ENCODE results near the gene TMEM242.
A peak's percentile ranks its signal among the peaks of the same experiment; 100 is the strongest.

The TMEM242 gene

DNA sequence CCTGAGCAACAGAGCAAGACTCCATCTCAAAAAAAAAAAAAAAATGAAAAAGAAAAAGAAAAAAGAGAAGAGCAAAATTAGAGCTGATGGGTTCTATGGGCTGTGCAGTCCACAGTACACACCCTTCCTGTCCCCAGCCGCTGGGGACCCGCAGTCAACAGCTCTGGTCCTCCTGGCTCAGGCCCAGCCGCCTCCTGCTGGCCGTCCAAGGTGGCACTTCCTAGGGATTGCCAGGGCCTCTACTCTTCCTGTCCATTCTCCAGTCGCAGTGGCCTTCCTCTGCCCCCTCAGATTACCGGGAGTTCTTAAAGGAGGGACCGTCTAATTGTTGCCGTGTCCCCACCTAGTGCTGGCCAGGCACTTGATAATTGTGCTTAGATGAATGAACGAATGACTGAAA lies 41.7 kb downstream of the TMEM242 start:
- TF ChIP-seq Cebpa-rat (IDR thresholded peaks at IDR 0.05) = no peak
- Histone ChIP-seq H3K9me3 (replicated peaks in 1 of 11) (no peaks in the 10 kb centered on the region), H3K4me3 (no peak overlapping the region), H3K36me3 (no peaks in the 10 kb centered on the region), H4K20me1 (peaks cover 0 to 11% (median 0%) of the 10 kb centered on the region in 11 experiments; a peak in 1 of 22 replicates), H3K27me3 (no peaks in the 10 kb centered on the region), H3K27ac (no peak overlapping the region), H3K9ac (no peak overlapping the region), H3K4me2 (no peak overlapping the region), H3K4me1 (peaks cover 0 to 16% (median 11%) of the 10 kb centered on the region in 10 experiments; a peak in 13 of 20 replicates)

DNA sequence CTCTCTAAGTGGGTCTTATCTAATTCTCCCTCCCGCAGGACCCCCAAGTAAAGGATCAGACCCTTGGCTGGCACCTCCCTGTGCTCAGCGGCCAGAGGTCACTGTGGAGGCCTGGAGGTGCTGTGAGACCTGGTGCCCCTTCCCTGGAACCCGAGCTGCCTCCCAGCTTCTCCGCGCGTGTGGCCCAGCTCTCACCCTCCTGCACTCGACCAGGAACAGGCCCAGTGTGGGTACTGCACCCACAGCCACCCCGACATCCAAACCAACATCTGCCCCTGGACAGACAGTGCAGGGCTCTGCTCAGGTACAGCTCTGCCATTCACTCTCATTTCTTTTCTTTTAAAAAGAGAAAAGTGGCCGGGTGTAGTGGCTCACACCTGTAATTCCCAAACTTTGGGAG lies 42.4 kb downstream of the TMEM242 start:
- Histone ChIP-seq H3K4me3 (no peak overlapping the region), H3K4me1 (peaks cover 0 to 17% (median 13%) of the 10 kb centered on the region in 10 experiments; a peak in 13 of 20 replicates), H3K36me3 (no peaks in the 10 kb centered on the region), H3K27me3 (no peaks in the 10 kb centered on the region), H3K9ac (no peak overlapping the region), H3K27ac (no peak overlapping the region), H3K4me2 (no peak overlapping the region), H3K9me3 (replicated peaks in 1 of 11) (no peaks in the 10 kb centered on the region), H4K20me1 (peaks cover 0 to 11% (median 0%) of the 10 kb centered on the region in 11 experiments; a peak in 1 of 22 replicates)
- no peak for TF ChIP-seq Cebpa-rat (IDR thresholded peaks at IDR 0.05)

DNA sequence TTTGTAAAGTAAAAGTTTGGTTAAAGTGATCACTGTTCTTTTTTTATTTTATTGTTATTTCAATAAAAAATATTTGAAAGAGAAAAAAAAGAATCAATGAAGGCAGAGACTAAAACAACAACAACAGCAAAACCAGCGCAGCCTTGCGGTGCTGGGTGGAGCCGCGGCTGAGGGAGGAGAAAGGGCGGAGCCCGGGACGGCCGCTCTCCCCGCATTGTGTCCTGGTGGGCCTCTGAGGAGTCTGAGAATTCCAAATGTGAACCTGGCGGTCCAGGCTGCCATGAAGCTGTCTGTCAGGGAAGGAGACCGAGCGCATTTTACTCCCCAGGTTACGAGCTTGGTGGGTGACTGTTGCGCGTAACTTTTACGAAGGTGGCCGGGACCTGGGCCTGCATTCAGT lies 43.2 kb downstream of the TMEM242 start:
- peaks cover 0 to 5% (median 0%) of the 10 kb centered on the region in 11 experiments; a peak in 2 of 22 replicates for H3K27me3 ChIP-seq
- no peak overlapping the region for H3K4me2 ChIP-seq
- H4K20me1 ChIP-seq = peaks cover 0 to 11% (median 0%) of the 10 kb centered on the region in 11 experiments; a peak in 1 of 22 replicates
- H3K4me3 ChIP-seq = no peak overlapping the region
- H3K36me3 ChIP-seq = no peaks in the 10 kb centered on the region
- no peaks in the 10 kb centered on the region for H3K9me3 ChIP-seq (replicated peaks in 1 of 11)
- peaks cover 0 to 25% (median 17%) of the 10 kb centered on the region in 10 experiments; a peak in 15 of 20 replicates for H3K4me1 ChIP-seq
- no peak for TF ChIP-seq Cebpa-rat (IDR thresholded peaks at IDR 0.05)
- no peak overlapping the region for H3K27ac ChIP-seq
- no peak overlapping the region for H3K9ac ChIP-seq

DNA sequence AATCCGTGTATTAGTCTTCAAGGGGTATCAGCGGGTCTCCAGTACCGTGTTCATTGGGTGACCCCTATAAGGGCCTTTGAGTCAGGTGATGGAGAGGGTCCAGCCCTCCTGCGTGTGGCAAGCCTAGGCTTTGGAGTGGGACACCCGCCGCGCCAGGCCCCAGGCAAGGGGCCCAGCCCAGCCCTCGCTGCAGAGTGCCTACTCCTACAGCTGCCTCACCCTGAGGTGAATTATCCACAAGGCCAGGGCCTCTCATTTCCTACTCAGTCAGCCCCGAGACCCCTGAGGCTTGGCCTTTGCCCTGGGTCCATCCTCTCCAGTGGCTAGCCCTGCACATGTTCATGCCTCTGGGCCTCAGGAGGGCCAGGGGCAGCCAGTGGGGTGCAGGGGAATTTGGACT lies 45.1 kb downstream of the TMEM242 start:
- no peak for TF ChIP-seq Cebpa-rat (IDR thresholded peaks at IDR 0.05)
- no peaks in the 10 kb centered on the region for H3K9me3 ChIP-seq (replicated peaks in 1 of 11)
- no peak overlapping the region for H3K4me3 ChIP-seq
- H3K4me1 ChIP-seq = peaks cover 7 to 40% (median 30%) of the 10 kb centered on the region in 10 experiments; a peak in 18 of 20 replicates
- H3K27me3 ChIP-seq = peaks cover 0 to 6% (median 0%) of the 10 kb centered on the region in 11 experiments; a peak in 2 of 22 replicates
- H3K27ac ChIP-seq = no peak overlapping the region
- no peaks in the 10 kb centered on the region for H3K36me3 ChIP-seq
- no peak overlapping the region for H3K9ac ChIP-seq
- H3K4me2 ChIP-seq = no peak overlapping the region
- no peaks in the 10 kb centered on the region for H4K20me1 ChIP-seq

DNA sequence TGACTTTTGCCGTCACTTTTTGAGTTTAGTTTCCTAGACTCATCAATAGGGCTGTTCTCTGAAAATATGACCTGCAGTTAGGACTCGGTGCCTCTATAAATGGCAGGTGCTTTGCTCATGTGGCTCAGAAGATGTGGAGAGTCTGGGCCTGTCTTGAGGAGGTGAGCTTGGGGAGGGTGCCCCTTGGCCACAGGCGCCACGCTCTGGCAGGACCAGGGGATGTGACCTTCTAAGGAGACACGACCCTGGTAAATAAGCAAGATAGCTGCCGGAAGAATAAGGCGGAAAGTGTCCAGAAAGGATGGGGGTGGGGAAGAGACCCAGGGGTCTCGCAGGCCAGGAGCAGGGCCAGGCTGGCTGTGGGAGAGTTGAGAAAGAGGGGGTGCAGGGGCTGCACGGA lies 46.6 kb downstream of the TMEM242 start:
- H3K27ac ChIP-seq = no peak overlapping the region
- peak overlapping the region in 9 of 11 experiments; percentile 3 to 87 (median 30); a peak in 14 of 22 replicates for H3K4me2 ChIP-seq
- peaks cover 0 to 6% (median 0%) of the 10 kb centered on the region in 11 experiments; a peak in 2 of 22 replicates for H3K27me3 ChIP-seq
- H4K20me1 ChIP-seq = no peaks in the 10 kb centered on the region
- no peak overlapping the region for H3K4me3 ChIP-seq
- H3K9me3 ChIP-seq (replicated peaks in 1 of 11) = no peaks in the 10 kb centered on the region
- no peak for TF ChIP-seq Cebpa-rat (IDR thresholded peaks at IDR 0.05)
- H3K4me1 ChIP-seq = peaks cover 7 to 51% (median 32%) of the 10 kb centered on the region in 10 experiments; a peak in 18 of 20 replicates
- H3K9ac ChIP-seq = no peak overlapping the region
- no peaks in the 10 kb centered on the region for H3K36me3 ChIP-seq

DNA sequence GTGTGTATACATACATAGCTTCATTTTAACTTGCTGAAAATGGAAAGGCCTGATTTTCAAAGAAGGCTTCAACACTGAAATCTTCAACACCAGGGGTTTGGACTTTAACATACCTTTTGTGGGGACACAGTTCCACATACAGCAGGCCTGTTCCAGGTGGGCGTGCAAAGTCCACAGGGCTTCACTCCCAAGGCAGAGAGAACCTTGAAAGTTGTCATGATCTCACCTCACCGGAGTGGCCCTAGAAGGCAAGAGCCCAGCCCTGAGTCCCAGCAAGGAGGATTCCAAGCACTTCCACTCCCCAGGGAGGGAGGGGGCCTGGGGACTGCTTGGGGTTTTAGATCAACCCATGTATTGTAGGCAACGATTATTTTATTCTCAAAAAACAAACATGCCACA lies 47.2 kb downstream of the TMEM242 start:
- no peak overlapping the region for H3K27ac ChIP-seq
- peaks cover 7 to 51% (median 32%) of the 10 kb centered on the region in 10 experiments; a peak in 18 of 20 replicates for H3K4me1 ChIP-seq
- no peak overlapping the region for H3K4me3 ChIP-seq

DNA sequence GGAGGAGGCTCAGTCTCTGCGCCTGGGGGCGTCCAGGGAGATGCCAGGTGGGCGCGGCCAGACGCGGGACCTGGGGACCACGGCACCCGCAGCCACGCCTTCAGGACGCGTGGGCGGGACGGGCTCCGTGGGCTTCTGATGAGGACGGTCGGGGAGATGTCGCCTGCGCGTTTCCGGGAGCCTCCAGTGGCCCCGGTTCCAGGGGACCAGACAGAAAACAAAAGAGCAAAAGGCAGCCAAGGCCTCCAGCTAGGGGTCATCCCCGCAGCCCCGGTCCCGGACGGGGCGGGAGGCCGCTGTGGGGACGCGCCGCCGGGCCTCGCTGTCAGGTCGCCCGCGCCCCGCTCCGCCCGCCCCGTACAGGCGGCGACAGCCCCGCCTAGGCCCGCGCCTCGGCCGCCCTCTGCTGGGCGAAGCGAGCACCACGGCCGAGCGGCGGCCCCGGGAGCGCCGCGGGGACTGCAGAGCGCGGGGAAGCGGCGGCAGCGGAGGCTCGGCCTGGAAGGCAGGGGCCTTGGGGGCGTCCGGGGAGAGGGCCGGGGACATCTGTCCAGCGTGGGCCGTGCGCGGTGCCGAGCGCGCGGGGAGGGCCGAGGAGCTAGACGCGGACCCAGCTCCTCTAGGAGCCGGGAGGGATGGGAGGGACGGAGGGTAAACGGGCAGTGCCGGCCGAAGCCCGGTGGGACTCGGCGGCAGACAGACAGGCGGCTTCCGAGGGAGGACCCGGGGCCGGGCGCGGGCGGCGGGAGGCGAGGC lies 48.7 kb downstream of the TMEM242 start:
- peaks cover 0 to 6% (median 0%) of the 10 kb centered on the region in 11 experiments; a peak in 2 of 22 replicates for H3K27me3 ChIP-seq
- peaks cover 7 to 51% (median 32%) of the 10 kb centered on the region in 10 experiments; a peak in 18 of 20 replicates for H3K4me1 ChIP-seq
- H3K9me3 ChIP-seq (replicated peaks in 1 of 11) = peaks cover 0 to 9% (median 6%) of the 10 kb centered on the region in 11 experiments; a peak in 10 of 22 replicates
- peak overlapping the region; percentile 83 to 98 (median 92) for H3K4me2 ChIP-seq
- H4K20me1 ChIP-seq = no peaks in the 10 kb centered on the region
- no peaks in the 10 kb centered on the region for H3K36me3 ChIP-seq
- TF ChIP-seq Cebpa-rat (IDR thresholded peaks at IDR 0.05) = no peak
- peak overlapping the region; percentile 66 to 84 (median 73) for H3K4me3 ChIP-seq
- peak overlapping the region; percentile 61 to 83 (median 76); a peak in 21 of 22 replicates for H3K27ac ChIP-seq
- peak overlapping the region; percentile 72 to 87 (median 84) for H3K9ac ChIP-seq

More for the DNA sequence above, 47.2 kb downstream of the TMEM242 start:
- no peaks in the 10 kb centered on the region for H3K9me3 ChIP-seq (replicated peaks in 1 of 11)
- H3K36me3 ChIP-seq = no peaks in the 10 kb centered on the region
- peak overlapping the region in 1 of 11 experiments; percentile 87; a peak in 2 of 22 replicates for H3K4me2 ChIP-seq
- H4K20me1 ChIP-seq = no peaks in the 10 kb centered on the region
- TF ChIP-seq Cebpa-rat (IDR thresholded peaks at IDR 0.05) = no peak
- peaks cover 0 to 6% (median 0%) of the 10 kb centered on the region in 11 experiments; a peak in 2 of 22 replicates for H3K27me3 ChIP-seq
- no peak overlapping the region for H3K9ac ChIP-seq

DNA sequence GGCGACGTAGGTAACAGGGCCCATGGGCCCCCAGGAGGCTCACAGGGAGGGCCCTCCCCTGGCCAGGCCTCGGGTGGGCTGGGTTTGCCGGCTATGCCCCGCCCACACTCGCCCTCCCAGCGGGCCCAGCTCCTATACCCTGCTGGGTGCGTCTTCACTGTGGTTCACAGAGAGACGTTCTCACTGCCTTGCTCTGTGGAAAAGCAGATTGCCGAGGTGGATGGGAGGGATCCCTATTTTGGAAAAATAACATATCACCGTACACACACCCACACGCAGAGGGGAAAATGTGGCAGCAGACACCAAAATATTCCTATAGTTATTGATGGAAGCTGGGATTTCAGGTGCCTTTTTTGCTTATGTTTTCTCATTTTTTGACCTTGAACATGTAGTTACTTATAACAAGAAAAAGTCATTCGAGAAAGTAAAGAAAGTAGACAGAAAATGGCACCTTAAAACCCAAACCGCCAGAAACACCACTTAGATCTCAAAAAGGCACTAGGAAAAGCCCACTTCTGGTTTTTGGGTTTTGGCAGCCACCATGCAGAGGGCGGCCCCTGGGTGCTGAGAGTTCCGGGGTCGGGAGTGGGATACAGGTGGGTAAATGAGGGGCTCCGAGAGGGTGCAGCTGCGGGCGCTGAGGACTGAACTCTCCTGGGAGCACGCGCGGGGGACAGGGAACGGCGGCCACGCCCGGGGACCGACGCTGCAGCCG lies 49.4 kb downstream of the TMEM242 start:
- Histone ChIP-seq H3K9ac (peak overlapping the region; percentile 72 to 87 (median 84)), H3K4me1 (peaks cover 7 to 46% (median 31%) of the 10 kb centered on the region in 10 experiments; a peak in 18 of 20 replicates), H3K4me3 (peak overlapping the region; percentile 66 to 84 (median 73)), H3K36me3 (no peaks in the 10 kb centered on the region), H4K20me1 (no peaks in the 10 kb centered on the region), H3K27ac (peak overlapping the region; percentile 61 to 83 (median 76); a peak in 19 of 22 replicates), H3K4me2 (peak overlapping the region; percentile 83 to 98 (median 92)), H3K27me3 (peaks cover 0 to 6% (median 0%) of the 10 kb centered on the region in 11 experiments; a peak in 2 of 22 replicates), H3K9me3 (replicated peaks in 1 of 11) (peaks cover 0 to 9% (median 6%) of the 10 kb centered on the region in 11 experiments; a peak in 10 of 22 replicates)
- TF ChIP-seq Cebpa-rat (IDR thresholded peaks at IDR 0.05) = no peak

Measured in BLaER1 treated with 17β-estradiol and CSF1 and Interleukin-3, amounts not matched to agents 10 nM and 100 nM (cell line).